Measurements from ENCODE around the gene TAB2. TPM values are rescaled to one million over a fixed set of nuclear protein-coding genes. Genes with fewer than 3 reads are reported as not detected.
"Not testable (repeated sequence)": the region's sequence is repeated elsewhere in the genome, so short reads cannot be mapped to it uniquely, and the experiment has no call there.

TAB2 gene
- total and polyA plus RNA-seq, 2 donors (not counting 1 experiment from before 2014, with no cell fraction given), result 31.6 to 88.5 TPM

GRCh38 chr6:149459761-149460160 is 142.2 kb downstream of the TAB2 start:
- Histone ChIP-seq H3K4me1 (ENCODE audit: control insufficient read depth in 2 of 2, insufficient read depth in 2 of 2, low read length in 2 of 2) (peaks cover 15 to 19% of the 10 kb centered on the region in 2 donors), H3K9ac (ENCODE audit: low read length) (no peak overlapping the region), H3K4me2 (replicated peaks; ENCODE audit: low read depth, low read length, poor library complexity, severe bottlenecking) (no peak overlapping the region), H3K9me3 (ENCODE audit: control extremely low read depth in 1 of 3, control insufficient read depth in 2 of 3, insufficient read depth in 1 of 3, low read length in 2 of 3) (peaks cover 0 to 4% (median 0%) of the 10 kb centered on the region in 3 donors), H3K27me3 (replicated peaks in 1 of 4; ENCODE audit: control extremely low read depth in 1 of 4, control insufficient read depth in 3 of 4, insufficient read depth in 4 of 4, low read length in 3 of 4) (no peaks in the 10 kb centered on the region), H3K79me2 (ENCODE audit: control insufficient read depth, insufficient read depth, low read length) (peaks cover 81% of the 10 kb centered on the region), H2AFZ (ENCODE audit: insufficient read depth, low read depth, low read length, poor library complexity, severe bottlenecking) (no peak overlapping the region), H3K27ac (ENCODE audit: low read length in 2 of 2) (no peak overlapping the region), H4K20me1 (ENCODE audit: control insufficient read depth, insufficient read depth, low read length, poor library complexity, severe bottlenecking) (peaks cover 51% of the 10 kb centered on the region), H3K36me3 (replicated peaks in 1 of 2; ENCODE audit: control extremely low read depth in 1 of 2, control insufficient read depth in 1 of 2, extremely low read depth in 1 of 2, insufficient read depth in 2 of 2, low read length in 1 of 2) (peaks cover 9 to 92% of the 10 kb centered on the region in 2 experiments), H3K4me3 (ENCODE audit: control extremely low read depth in 1 of 5, extremely low read depth in 1 of 5, insufficient read depth in 1 of 5, low read depth in 2 of 5, low read length in 4 of 5) (no peak overlapping the region)
- TF ChIP-seq EZH2 (IDR thresholded peaks at IDR 0.05; ENCODE audit: borderline replicate concordance, insufficient read depth, low read depth, low read length, poor library complexity, severe bottlenecking), result no peak
- TF ChIP-seq CTCF (IDR thresholded peaks at IDR 0.05), result no peak
- Mint-ChIP-seq H3K27ac (no peak overlapping the region), H3K27me3 (no peaks in the 10 kb centered on the region), H3K9me3 (ENCODE audit: insufficient read depth) (no peaks in the 10 kb centered on the region), H3K4me3 (no peak overlapping the region), H3K4me1 (peaks cover 38% of the 10 kb centered on the region)
- 100% methylated on average over 2 of the region's 5 CpGs for WGBS (ENCODE audit: insufficient coverage)
- no peak for ATAC-seq (ENCODE audit: low read depth)
- no peak for DNase-seq
- POLR2A ChIA-PET, result interaction anchor here (1.1 kb wide), 1 partner anchor 20 kb away, joined by 4 read pairs; no protein-coding TSS in a partner anchor
- intact Hi-C loops (cut with micrococcal nuclease), result no loop called here
- CTCF ChIA-PET, result interaction anchor here (0.7 to 9.2 kb wide), 4 partner anchors 13 to 57 kb away, joined by 3 to 65 read pairs (median 4); partner anchors contain the start of gene ZC3H12D

- ATAC-seq (ENCODE audit: low read depth); H3K9ac ChIP-seq (ENCODE audit: low read length); DNase-seq; H3K4me3 Mint-ChIP-seq; H3K27ac Mint-ChIP-seq; H3K27me3 Mint-ChIP-seq; H3K4me3 ChIP-seq (ENCODE audit: control extremely low read depth in 1 of 5, extremely low read depth in 1 of 5, insufficient read depth in 1 of 5, low read depth in 2 of 5, low read length in 4 of 5); H3K4me2 ChIP-seq (replicated peaks; ENCODE audit: low read depth, low read length, poor library complexity, severe bottlenecking); H3K9me3 Mint-ChIP-seq (ENCODE audit: insufficient read depth); H3K27me3 ChIP-seq (replicated peaks in 1 of 4; ENCODE audit: control extremely low read depth in 1 of 4, control insufficient read depth in 3 of 4, insufficient read depth in 4 of 4, low read length in 3 of 4); intact Hi-C loops (cut with micrococcal nuclease); H3K27ac ChIP-seq (ENCODE audit: low read length in 2 of 2); H2AFZ ChIP-seq (ENCODE audit: insufficient read depth, low read depth, low read length, poor library complexity, severe bottlenecking); H3K9me3 ChIP-seq (ENCODE audit: control extremely low read depth in 1 of 3, control insufficient read depth in 2 of 3, insufficient read depth in 1 of 3, low read length in 2 of 3): not testable (repeated sequence)
- Histone ChIP-seq H3K4me1 (ENCODE audit: control insufficient read depth in 2 of 2, insufficient read depth in 2 of 2, low read length in 2 of 2) (peaks cover 20 to 23% of the 10 kb centered on the region in 2 donors), H3K79me2 (ENCODE audit: control insufficient read depth, insufficient read depth, low read length) (peaks cover 86% of the 10 kb centered on the region), H3K36me3 (replicated peaks in 1 of 2; ENCODE audit: control extremely low read depth in 1 of 2, control insufficient read depth in 1 of 2, extremely low read depth in 1 of 2, insufficient read depth in 2 of 2, low read length in 1 of 2) (peaks cover 9 to 90% of the 10 kb centered on the region in 2 experiments), H4K20me1 (ENCODE audit: control insufficient read depth, insufficient read depth, low read length, poor library complexity, severe bottlenecking) (peaks cover 49% of the 10 kb centered on the region)
- WGBS (ENCODE audit: insufficient coverage), result 100% methylated on average over 3 of the region's 3 CpGs
- peaks cover 39% of the 10 kb centered on the region for H3K4me1 Mint-ChIP-seq
- ChIA-PET CTCF (interaction anchor here (9.2 kb wide), 1 partner anchor 56 kb away, joined by 65 read pairs; no protein-coding TSS in a partner anchor), POLR2A (interaction anchor here (0.7 to 1.1 kb wide), 2 partner anchors 21 to 143 kb away, joined by 4 read pairs; partner anchors contain the start of gene TAB2)
These were observed 142.7 kb downstream of the TAB2 start for GRCh38 chr6:149460249-149460648.

Small RNAs within 50 kb of the gene (small RNA-seq; reads per million reads assigned to genes)
- not detected for gene RN7SL234P (ENCODE audit: insufficient read length, low read depth, low replicate concordance)

Other genes with a start within 250 kb of the TAB2 start
- 9.5 and 11.5 TPM in 2 replicates for gene SUMO4, start 82.5 kb downstream of the TAB2 start, total RNA-seq
- gene SUMO4, start 82.5 kb downstream of the TAB2 start, polyA plus RNA-seq, result 0.18 and 0.22 TPM in 2 replicates
- gene ZC3H12D, start 167.3 kb downstream of the TAB2 start, total RNA-seq, result 190 and 215 TPM in 2 replicates
- 56.6 and 63.1 TPM in 2 replicates for gene ZC3H12D, start 167.3 kb downstream of the TAB2 start, polyA plus RNA-seq
- gene PPIL4, start 228.3 kb downstream of the TAB2 start, total RNA-seq, result 34.3 and 36.1 TPM in 2 replicates
- 3.1 and 9.2 TPM in 2 replicates for gene PPIL4, start 228.3 kb downstream of the TAB2 start, polyA plus RNA-seq
- gene GINM1, start 248.7 kb downstream of the TAB2 start, total RNA-seq, result 22.1 and 23.0 TPM in 2 replicates
- gene GINM1, start 248.7 kb downstream of the TAB2 start, polyA plus RNA-seq, result 14.4 and 14.7 TPM in 2 replicates